ENCODE measurements around the gene KSR2.

KSR2 gene

GRCh38 chr12:117485984-117486839 lies 482.6 kb downstream of the KSR2 start:
- Mint-ChIP-seq H3K4me3 (no peak overlapping the region), H3K36me3 (ENCODE audit: low read depth) (no peaks in the 10 kb centered on the region), H3K4me1 (peaks cover 52% of the 10 kb centered on the region), H3K27ac (peak overlapping the region; percentile 63), H3K9me3 (peaks cover 3% of the 10 kb centered on the region), H3K27me3 (ENCODE audit: low read depth, poor library complexity) (peaks cover 29% of the 10 kb centered on the region)
- TF ChIP-seq CTCF (IDR thresholded peaks at IDR 0.05): no peak
- DNase-seq: no peak

GRCh38 chr12:117484901-117485300 lies 483.9 kb downstream of the KSR2 start:
- Mint-ChIP-seq H3K27me3 (ENCODE audit: low read depth, poor library complexity) (peaks cover 36% of the 10 kb centered on the region), H3K9me3 (peaks cover 3% of the 10 kb centered on the region), H3K36me3 (ENCODE audit: low read depth) (no peaks in the 10 kb centered on the region), H3K27ac (no peak overlapping the region), H3K4me1 (peaks cover 52% of the 10 kb centered on the region), H3K4me3 (no peak overlapping the region)
- no peak for TF ChIP-seq CTCF (IDR thresholded peaks at IDR 0.05)
- DNase-seq: no peak

- Mint-ChIP-seq H3K4me1 (peaks cover 52% of the 10 kb centered on the region), H3K27me3 (ENCODE audit: low read depth, poor library complexity) (peaks cover 42% of the 10 kb centered on the region), H3K4me3 (no peak overlapping the region), H3K27ac (no peak overlapping the region), H3K36me3 (ENCODE audit: low read depth) (no peaks in the 10 kb centered on the region), H3K9me3 (peaks cover 3% of the 10 kb centered on the region)
- DNase-seq: no peak
- TF ChIP-seq CTCF (IDR thresholded peaks at IDR 0.05): no peak
These were observed 485.3 kb downstream of the KSR2 start for GRCh38 chr12:117483501-117483900.

- Mint-ChIP-seq H3K27me3 (ENCODE audit: low read depth, poor library complexity) (peaks cover 55% of the 10 kb centered on the region), H3K27ac (no peak overlapping the region), H3K36me3 (ENCODE audit: low read depth) (no peaks in the 10 kb centered on the region), H3K4me1 (peaks cover 35% of the 10 kb centered on the region), H3K4me3 (no peak overlapping the region), H3K9me3 (peaks cover 3% of the 10 kb centered on the region)
- TF ChIP-seq CTCF (IDR thresholded peaks at IDR 0.05): no peak
- DNase-seq: no peak
These were observed 487.3 kb downstream of the KSR2 start for GRCh38 chr12:117481470-117481869.

GRCh38 chr12:117476341-117476740 lies 492.4 kb downstream of the KSR2 start:
- Mint-ChIP-seq H3K27ac (no peak overlapping the region), H3K4me3 (no peak overlapping the region), H3K27me3 (ENCODE audit: low read depth, poor library complexity) (peaks cover 52% of the 10 kb centered on the region), H3K36me3 (ENCODE audit: low read depth) (no peaks in the 10 kb centered on the region), H3K4me1 (no peaks in the 10 kb centered on the region), H3K9me3 (peaks cover under 1% of the 10 kb centered on the region)
- TF ChIP-seq CTCF (IDR thresholded peaks at IDR 0.05): no peak
- DNase-seq: no peak

GRCh38 chr12:117473856-117474255 lies 494.9 kb downstream of the KSR2 start:
- H3K36me3 Mint-ChIP-seq (ENCODE audit: low read depth): no peaks in the 10 kb centered on the region
- peaks cover 5% of the 10 kb centered on the region for H3K9me3 Mint-ChIP-seq
- no peak for TF ChIP-seq CTCF (IDR thresholded peaks at IDR 0.05)
- DNase-seq: no peak
- peaks cover 37% of the 10 kb centered on the region for H3K27me3 Mint-ChIP-seq (ENCODE audit: low read depth, poor library complexity)
- no peak overlapping the region for H3K27ac Mint-ChIP-seq
- no peaks in the 10 kb centered on the region for H3K4me1 Mint-ChIP-seq
- H3K4me3 Mint-ChIP-seq: no peak overlapping the region
